HG03457 (cell line): ENCODE measurements around the gene GPC1.
"Not testable (repeated sequence)": the region's sequence is repeated elsewhere in the genome, so short reads cannot be mapped to it uniquely, and the experiment has no call there.

ENCODE experiments used
- ATAC-seq: cut with Tn5 transposase; IDR thresholded peaks from one replicate; pipeline ENCODE4 v1.9.1; 2021; ENCODE audit warnings: moderate number of reproducible peaks; ENCODE audit not compliant: unreplicated experiment

The GPC1 gene

GRCh38 chr2:240465765-240466578, 30.5 kb downstream of the GPC1 start:
- no peak for ATAC-seq

GRCh38 chr2:240466579-240467148, 31.2 kb downstream of the GPC1 start:
- ATAC-seq, result no peak

- ATAC-seq, result no peak
Observed at GRCh38 chr2:240467149-240467642, 31.7 kb downstream of the GPC1 start.

GRCh38 chr2:240467659-240468302, 32.3 kb downstream of the GPC1 start:
- no peak for ATAC-seq

GRCh38 chr2:240468303-240469238, 33.1 kb downstream of the GPC1 start:
- ATAC-seq, result no peak

GRCh38 chr2:240469239-240469636, 33.8 kb downstream of the GPC1 start:
- no peak for ATAC-seq

- ATAC-seq, result no peak
Observed at GRCh38 chr2:240469740-240470139, 34.3 kb downstream of the GPC1 start.

- ATAC-seq, result no peak
Observed at GRCh38 chr2:240472078-240472790, 36.8 kb downstream of the GPC1 start.

- no peak for ATAC-seq
Observed at GRCh38 chr2:240473211-240473610, 37.7 kb downstream of the GPC1 start.

- no peak for ATAC-seq
Observed at GRCh38 chr2:240477916-240478315, 42.5 kb downstream of the GPC1 start.

- no peak for ATAC-seq
Observed at GRCh38 chr2:240478346-240479110, 43.1 kb downstream of the GPC1 start.

GRCh38 chr2:240479111-240479501, 43.6 kb downstream of the GPC1 start:
- ATAC-seq, result no peak

- no peak for ATAC-seq
Observed at GRCh38 chr2:240480834-240481623, 45.6 kb downstream of the GPC1 start.

- no peak for ATAC-seq
Observed at GRCh38 chr2:240481720-240482119, 46.3 kb downstream of the GPC1 start.

GRCh38 chr2:240482141-240482540, 46.7 kb downstream of the GPC1 start:
- ATAC-seq, result no peak

GRCh38 chr2:240491483-240491882, 56.0 kb downstream of the GPC1 start:
- no peak for ATAC-seq

- no peak for ATAC-seq
Observed at GRCh38 chr2:240494194-240494793, 58.8 kb downstream of the GPC1 start.

- ATAC-seq, result not testable (repeated sequence)
Observed at GRCh38 chr2:240494942-240495341, 59.5 kb downstream of the GPC1 start.
